Breast epithelium (tissue), 3 donors: ENCODE data around the gene SLC12A1.

Experiments
- CTCF ChIP-seq, 3 donors: fragments of 450-650 bp; IDR thresholded peaks; one replicate each; pipeline ENCODE4 v1.5.1; 2016 to 2017; ENCODE audit warnings: antibody characterized with exemption in 3 of 3, mild to moderate bottlenecking in 3 of 3, moderate library complexity in 3 of 3
- POLR2A ChIP-seq: fragments of 450-650 bp; IDR thresholded peaks from one replicate; pipeline ENCODE4 v1.6.1; 2016; ENCODE audit warnings: antibody characterized with exemption, mild to moderate bottlenecking, moderate library complexity

- TF ChIP-seq POLR2A, result no peak
- no peak for TF ChIP-seq CTCF (IDR thresholded peaks at IDR 0.05)
Observed at GRCh38 chr15:48221885-48222284, 15.8 kb downstream of the SLC12A1 start.
